MM.1S (cell line): ENCODE data around the gene LRRK1.

Experiments used
- DNase-seq: peaks from one replicate; pipeline ENCODE4 v3.0.0-alpha.2; 2015
- H2AFZ ChIP-seq: fragments of 300-600 bp; sonication (generic); 2 replicates; pipeline ENCODE4 v1.6.0; 2016; ENCODE audit warnings: antibody characterized with exemption, low read length
- H3F3A ChIP-seq: fragments of 300-600 bp; sonication (generic); 2 replicates; pipeline ENCODE4 v1.6.1; 2016; ENCODE audit warnings: mild to moderate bottlenecking, antibody characterized with exemption, low read length, moderate library complexity, mixed read lengths; ENCODE audit not compliant: insufficient read depth
- H3K27ac ChIP-seq: fragments of 300-600 bp; sonication (generic); 2 replicates; pipeline ENCODE4 v1.5.1; 2016; ENCODE audit warnings: mild to moderate bottlenecking, low read length
- H3K27me3 ChIP-seq: fragments of 300-600 bp; sonication (generic); replicated peaks from 2 replicates; pipeline ENCODE4 v1.6.0; 2016; ENCODE audit warnings: low read length; ENCODE audit not compliant: insufficient read depth
- H3K36me3 ChIP-seq: fragments of 300-600 bp; sonication (generic); replicated peaks from 2 replicates; pipeline ENCODE4 v1.6.1; 2016; ENCODE audit warnings: mild to moderate bottlenecking, low read length, mixed read lengths; ENCODE audit not compliant: insufficient read depth
- H3K4me1 ChIP-seq: fragments of 300-600 bp; sonication (generic); 2 replicates; pipeline ENCODE4 v1.6.1; 2016; ENCODE audit warnings: low read length, mixed read lengths
- H3K4me2 ChIP-seq: fragments of 300-600 bp; sonication (generic); 2 replicates; pipeline ENCODE4 v1.6.0; 2016; ENCODE audit warnings: low read depth, low read length
- H3K4me3 ChIP-seq: fragments of 300-600 bp; sonication (generic); 2 replicates; pipeline ENCODE4 v1.5.1; 2016; ENCODE audit warnings: low read length, mixed read lengths
- H3K79me2 ChIP-seq: fragments of 300-600 bp; sonication (generic); 2 replicates; pipeline ENCODE4 v1.6.1; 2016; ENCODE audit warnings: mixed run types, low read length, mixed read lengths
- H3K9ac ChIP-seq: fragments of 300-600 bp; sonication (generic); 2 replicates; pipeline ENCODE4 v1.6.1; 2016; ENCODE audit warnings: low read length, mixed read lengths
- H3K9me2 ChIP-seq: fragments of 300-600 bp; sonication (generic); replicated peaks from 2 replicates; pipeline ENCODE4 v1.6.1; 2016; ENCODE audit warnings: mild to moderate bottlenecking, low read length, mixed read lengths; ENCODE audit not compliant: insufficient read depth
- H3K9me3 ChIP-seq: fragments of 300-600 bp; sonication (generic); replicated peaks from 2 replicates; pipeline ENCODE4 v1.6.1; 2016; ENCODE audit warnings: mild to moderate bottlenecking, low read length, mixed read lengths; ENCODE audit not compliant: insufficient read depth
- H4K20me1 ChIP-seq: fragments of 300-600 bp; sonication (generic); 2 replicates; pipeline ENCODE4 v1.6.1; 2016; ENCODE audit warnings: mild to moderate bottlenecking, low read length, moderate library complexity, mixed read lengths; ENCODE audit not compliant: insufficient read depth
- EZH2 ChIP-seq: fragments of 300-600 bp; sonication (generic); optimal IDR thresholded peaks from 2 replicates; pipeline ENCODE3; 2017; ENCODE audit warnings: low read depth, mild to moderate bottlenecking, antibody characterized with exemption, low read length, mixed read lengths
- EZH2phosphoT487 ChIP-seq: fragments of 300-600 bp; sonication (generic); IDR thresholded peaks from 2 replicates; pipeline ENCODE4 v1.6.1; 2018; ENCODE audit warnings: antibody characterized with exemption, low read length
- TF ChIP-seq, protein P1 (sequence below): fragments of 300-600 bp; sonication (generic); IDR thresholded peaks from 2 replicates; pipeline ENCODE4 v1.5.1; 2016; ENCODE audit warnings: antibody characterized with exemption, low read length, mixed read lengths

The LRRK1 gene

DNA sequence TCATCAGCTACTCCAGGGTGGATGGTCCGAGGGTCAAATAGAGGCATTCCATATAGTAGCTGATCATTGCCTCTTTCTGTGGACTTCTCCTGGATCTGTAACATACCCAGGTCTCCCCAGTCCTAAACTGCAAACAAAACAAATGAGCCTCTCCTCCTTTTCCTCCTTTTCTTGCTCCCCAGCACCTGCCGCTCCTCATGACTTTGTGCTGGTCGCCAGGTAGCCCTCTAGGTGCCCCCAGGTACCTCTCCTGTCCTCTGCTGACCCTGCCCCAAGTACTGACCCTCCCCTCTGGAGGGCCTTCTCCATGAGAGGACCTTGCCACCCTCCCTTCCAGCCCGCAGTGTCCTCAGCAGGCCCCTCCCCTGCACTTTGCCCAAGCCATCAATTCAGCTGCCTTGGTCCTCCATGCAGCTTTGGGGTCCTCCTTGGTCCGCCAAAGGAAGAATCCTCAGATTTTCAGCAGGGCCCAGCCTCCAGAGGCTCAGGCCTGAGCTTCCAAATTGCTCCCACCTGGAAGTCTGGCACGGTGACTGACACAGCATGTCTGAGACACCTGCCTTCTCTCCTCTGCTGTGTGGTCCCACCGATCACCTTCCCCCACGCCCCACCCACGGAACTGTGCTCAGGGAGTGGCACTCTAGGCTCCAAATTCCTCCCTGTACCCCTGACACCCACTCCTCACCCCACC, 111.0 kb downstream of the LRRK1 start:
- no peak for DNase-seq
- Histone ChIP-seq H3K4me1 (peaks cover 14% of the 10 kb centered on the region; the same call in 1 of the 2 replicates), H3K9me3 (no peaks in the 10 kb centered on the region), H3K9me2 (no peaks in the 10 kb centered on the region), H3K79me2 (no peaks in the 10 kb centered on the region), H3K27ac (no peak overlapping the region), H3K9ac (no peak overlapping the region), H3K27me3 (no peaks in the 10 kb centered on the region), H3K36me3 (no peaks in the 10 kb centered on the region), H3F3A (no peaks in the 10 kb centered on the region), H2AFZ (no peak overlapping the region), H4K20me1 (no peaks in the 10 kb centered on the region), H3K4me3 (no peak overlapping the region), H3K4me2 (no peak overlapping the region)
- TF ChIP-seq EZH2 (no peak), EZH2phosphoT487 (no peak)
- TF ChIP-seq, protein P1, sequence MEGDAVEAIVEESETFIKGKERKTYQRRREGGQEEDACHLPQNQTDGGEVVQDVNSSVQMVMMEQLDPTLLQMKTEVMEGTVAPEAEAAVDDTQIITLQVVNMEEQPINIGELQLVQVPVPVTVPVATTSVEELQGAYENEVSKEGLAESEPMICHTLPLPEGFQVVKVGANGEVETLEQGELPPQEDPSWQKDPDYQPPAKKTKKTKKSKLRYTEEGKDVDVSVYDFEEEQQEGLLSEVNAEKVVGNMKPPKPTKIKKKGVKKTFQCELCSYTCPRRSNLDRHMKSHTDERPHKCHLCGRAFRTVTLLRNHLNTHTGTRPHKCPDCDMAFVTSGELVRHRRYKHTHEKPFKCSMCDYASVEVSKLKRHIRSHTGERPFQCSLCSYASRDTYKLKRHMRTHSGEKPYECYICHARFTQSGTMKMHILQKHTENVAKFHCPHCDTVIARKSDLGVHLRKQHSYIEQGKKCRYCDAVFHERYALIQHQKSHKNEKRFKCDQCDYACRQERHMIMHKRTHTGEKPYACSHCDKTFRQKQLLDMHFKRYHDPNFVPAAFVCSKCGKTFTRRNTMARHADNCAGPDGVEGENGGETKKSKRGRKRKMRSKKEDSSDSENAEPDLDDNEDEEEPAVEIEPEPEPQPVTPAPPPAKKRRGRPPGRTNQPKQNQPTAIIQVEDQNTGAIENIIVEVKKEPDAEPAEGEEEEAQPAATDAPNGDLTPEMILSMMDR = no peak

DNA sequence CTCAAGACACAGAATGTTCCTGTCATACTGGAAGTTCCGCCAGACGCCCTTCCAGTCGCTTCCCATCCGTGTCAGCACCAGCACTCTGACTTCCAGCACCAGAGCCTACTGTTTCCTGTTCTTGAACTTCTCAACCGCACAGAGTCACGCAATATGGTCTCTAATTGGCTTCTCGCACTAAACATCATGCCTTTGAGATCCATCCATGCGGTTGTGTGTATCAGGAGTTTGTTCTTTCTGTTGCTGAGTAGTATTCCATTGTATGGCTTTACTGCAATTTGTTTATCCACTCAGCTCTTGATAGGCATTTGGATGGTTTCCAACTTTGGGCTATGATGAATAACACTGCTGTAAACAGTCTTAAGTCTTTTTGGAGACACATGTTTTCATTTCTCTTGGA, 112.1 kb downstream of the LRRK1 start:
- no peaks in the 10 kb centered on the region for H4K20me1 ChIP-seq

GRCh38 chr15:101033801-101034200, 114.6 kb downstream of the LRRK1 start:
- Histone ChIP-seq H3K9ac (no peak overlapping the region), H3K9me2 (no peaks in the 10 kb centered on the region), H3K36me3 (no peaks in the 10 kb centered on the region), H3K9me3 (no peaks in the 10 kb centered on the region), H3K4me3 (no peak overlapping the region), H3K4me2 (no peak overlapping the region), H3F3A (0 out of 2 replicates have a peak, but pooled peaks cover 7% of the 10 kb centered on the region), H3K27ac (no peak overlapping the region), H4K20me1 (no peaks in the 10 kb centered on the region), H3K79me2 (0 out of 2 replicates have a peak, but pooled peaks cover 6% of the 10 kb centered on the region), H3K4me1 (peaks cover 22% of the 10 kb centered on the region; the same call in 1 of the 2 replicates), H2AFZ (no peak overlapping the region), H3K27me3 (no peaks in the 10 kb centered on the region)
- TF ChIP-seq, protein P1 = no peak
- TF ChIP-seq EZH2 (no peak), EZH2phosphoT487 (no peak)
- no peak for DNase-seq

More for the DNA sequence above, 112.1 kb downstream of the LRRK1 start:
- no peak overlapping the region for H3K9ac ChIP-seq
- no peak overlapping the region for H2AFZ ChIP-seq
- 0 out of 2 replicates have a peak, but pooled peaks cover 7% of the 10 kb centered on the region for H3F3A ChIP-seq
- H3K4me2 ChIP-seq = no peak overlapping the region
- H3K27me3 ChIP-seq = no peaks in the 10 kb centered on the region
- H3K9me2 ChIP-seq = no peaks in the 10 kb centered on the region
- DNase-seq = no peak
- no peaks in the 10 kb centered on the region for H3K79me2 ChIP-seq
- H3K4me1 ChIP-seq = peaks cover 22% of the 10 kb centered on the region; the same call in 1 of the 2 replicates
- no peaks in the 10 kb centered on the region for H3K36me3 ChIP-seq
- H3K4me3 ChIP-seq = no peak overlapping the region
- no peak overlapping the region for H3K27ac ChIP-seq
- TF ChIP-seq, protein P1 = no peak
- TF ChIP-seq EZH2 (no peak), EZH2phosphoT487 (no peak)
- no peaks in the 10 kb centered on the region for H3K9me3 ChIP-seq
